Heart left ventricle (tissue), 13 donors: Measurements from ENCODE around the gene HHAT.

Source experiments
- POLR2A ChIP-seq, 2 donors: fragments of 450-650 bp; IDR thresholded peaks; one replicate each; pipeline ENCODE4 v1.6.1; 2017; ENCODE audit warnings: antibody characterized with exemption in 2 of 2, mild to moderate bottlenecking in 2 of 2, moderate library complexity in 2 of 2
- TF ChIP-seq, protein P1 (sequence below), 12 donors: fragments of 200-600 bp; sonication (generic) in 4 of 12; IDR thresholded peaks; one replicate each; pipeline versions ENCODE4 v1.5.0 to v1.8.0; 2018 to 2022; ENCODE audit warnings: antibody characterized with exemption in 12 of 12, mild to moderate bottlenecking in 5 of 12
- donor health status: ischemic (EF 13 %, LVEDD 7.1; RV severe dilation, severe dysfunction).
- donor health status: DM: no; HTN: yes; CAD: no.
- donor health status: DM: no; HTN: no; CAD: no.
- donor health status: ischemic (EF 25% LVEDD 6.9; RV normal size, moderate dysfunction).
- donor health status: ischemic (EF 25% LVEDD 5.7; RV mildly dilated, moderate dysfunction).
- donor health status: ischemic (EF 35%, LVEDD 5.7; RV mildly dilated, moderate dysfunction).
- donor health status: nonischemic (EF 11% LVEDD 7.7; RV severe dilation, severe dysfunction).
- donor health status: DM: yes; HTN: yes; CAD: no.
- donor health status: PGD.
- donor health status: ischemic (EF 29% LVEDD 5.4; RV normal size, mild dysfunction).
- donor health status: nonischemic (EF 23%, LVEDD 6.1; RV moderate dilation, normal function).

DNA sequence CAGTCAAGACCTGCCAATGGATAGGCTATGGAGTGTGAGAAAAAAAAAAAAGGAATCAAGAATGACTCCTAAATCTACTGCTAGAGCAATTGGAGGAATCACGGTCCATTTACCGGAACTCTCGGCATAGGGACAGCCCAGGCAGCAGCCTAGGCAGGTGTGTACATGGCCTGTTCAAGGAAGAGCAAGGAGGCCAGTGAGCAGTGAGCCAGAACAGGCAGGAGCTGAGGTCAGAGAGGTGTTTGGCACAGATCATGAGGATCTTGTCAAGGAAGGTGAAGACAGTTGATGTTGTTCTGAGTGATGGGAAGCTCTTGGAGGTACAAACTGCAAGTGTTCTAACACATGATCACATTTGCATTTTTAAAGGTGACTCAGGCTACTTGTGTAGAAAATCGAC is 40.6 kb upstream of the HHAT start:
- TF ChIP-seq, protein P1, sequence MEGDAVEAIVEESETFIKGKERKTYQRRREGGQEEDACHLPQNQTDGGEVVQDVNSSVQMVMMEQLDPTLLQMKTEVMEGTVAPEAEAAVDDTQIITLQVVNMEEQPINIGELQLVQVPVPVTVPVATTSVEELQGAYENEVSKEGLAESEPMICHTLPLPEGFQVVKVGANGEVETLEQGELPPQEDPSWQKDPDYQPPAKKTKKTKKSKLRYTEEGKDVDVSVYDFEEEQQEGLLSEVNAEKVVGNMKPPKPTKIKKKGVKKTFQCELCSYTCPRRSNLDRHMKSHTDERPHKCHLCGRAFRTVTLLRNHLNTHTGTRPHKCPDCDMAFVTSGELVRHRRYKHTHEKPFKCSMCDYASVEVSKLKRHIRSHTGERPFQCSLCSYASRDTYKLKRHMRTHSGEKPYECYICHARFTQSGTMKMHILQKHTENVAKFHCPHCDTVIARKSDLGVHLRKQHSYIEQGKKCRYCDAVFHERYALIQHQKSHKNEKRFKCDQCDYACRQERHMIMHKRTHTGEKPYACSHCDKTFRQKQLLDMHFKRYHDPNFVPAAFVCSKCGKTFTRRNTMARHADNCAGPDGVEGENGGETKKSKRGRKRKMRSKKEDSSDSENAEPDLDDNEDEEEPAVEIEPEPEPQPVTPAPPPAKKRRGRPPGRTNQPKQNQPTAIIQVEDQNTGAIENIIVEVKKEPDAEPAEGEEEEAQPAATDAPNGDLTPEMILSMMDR (IDR thresholded peaks at IDR 0.05) = no peak
- TF ChIP-seq POLR2A (IDR thresholded peaks at IDR 0.05) = no peak
